Heart left ventricle (tissue), 16 donors: ENCODE measurements around the gene NOSTRIN. TPM values are rescaled to one million over a fixed set of nuclear protein-coding genes. Genes with fewer than 3 reads are reported as not detected.
"Not testable (repeated sequence)": the region's sequence is repeated elsewhere in the genome, so short reads cannot be mapped to it uniquely, and the experiment has no call there.

Source experiments
- ATAC-seq, 4 donors: fragments of 200-7000 bp; cut with Tn5 transposase; one replicate each; pipeline ENCODE4 v1.9.1; 2020 to 2022; ENCODE audit warnings: moderate library complexity in 4 of 4, mild to moderate bottlenecking in 3 of 4, moderate number of reproducible peaks in 1 of 4
- DNase-seq, 5 donors: peaks; one replicate each; pipeline ENCODE4 v3.0.0-alpha.2; 2020
- H3K27ac ChIP-seq, 12 donors: fragments of 200-600 bp; sonication (generic) in 4 of 12; one replicate each; pipeline versions ENCODE4 v1.5.0 to v1.8.0; 2016 to 2022; ENCODE audit warnings: mild to moderate bottlenecking in 2 of 12
- H3K27me3 ChIP-seq, 9 donors: fragments of 200-600 bp; sonication (generic) in 2 of 9; one replicate each; pipeline versions ENCODE4 v1.5.1 to v1.8.0; 2016 to 2022; ENCODE audit warnings: mild to moderate bottlenecking in 3 of 9
- H3K36me3 ChIP-seq, 9 donors: fragments of 200-600 bp; sonication (generic) in 2 of 9; one replicate each; pipeline versions ENCODE4 v1.5.0 to v1.8.0; 2018 to 2022; ENCODE audit warnings: mild to moderate bottlenecking in 2 of 9
- H3K4me1 ChIP-seq, 12 donors: fragments of 200-600 bp; sonication (generic) in 4 of 12; one replicate each; pipeline versions ENCODE4 v1.5.0 to v1.8.0; 2016 to 2022; ENCODE audit warnings: mild to moderate bottlenecking in 3 of 12
- H3K4me3 ChIP-seq, 12 donors: fragments of 200-600 bp; sonication (generic) in 4 of 12; one replicate each; pipeline versions ENCODE4 v1.5.0 to v1.8.0; 2017 to 2022; ENCODE audit warnings: mild to moderate bottlenecking in 9 of 12, moderate library complexity in 4 of 12
- H3K9me3 ChIP-seq, 12 donors: fragments of 200-600 bp; sonication (generic) in 4 of 12; one replicate each; pipeline versions ENCODE4 v1.5.0 to v1.8.0; 2016 to 2022; ENCODE audit warnings: mild to moderate bottlenecking in 1 of 12
- CTCF ChIP-seq, 12 donors: fragments of 200-600 bp; sonication (generic) in 4 of 12; IDR thresholded peaks; one replicate each; pipeline versions ENCODE4 v1.5.0 to v1.8.0; 2018 to 2022; ENCODE audit warnings: antibody characterized with exemption in 12 of 12, mild to moderate bottlenecking in 5 of 12
- POLR2A ChIP-seq, 2 donors: fragments of 450-650 bp; IDR thresholded peaks; one replicate each; pipeline ENCODE4 v1.6.1; 2017; ENCODE audit warnings: antibody characterized with exemption in 2 of 2, mild to moderate bottlenecking in 2 of 2, moderate library complexity in 2 of 2
- WGBS, 4 donors: extraction: QIAGEN DNeasy Blood & Tissue Kit in 2 of 4; methylation state at CpG; one replicate each; pipeline versions ENCODE4 v1.1.5 to v1.1.7; 2013 to 2018; 5-methylcytosine and 5-hydroxymethylcytosine counted together
- intact Hi-C, 10 donors: fragments of 100-400 bp; cut with DNase I; formaldehyde crosslinking; loops; one replicate each; pipeline versions ENCODE4 v1.11.1 to v1.14.2; 2022
- polyA plus RNA-seq, 2 donors: library from polyadenylated mRNA; stranded (reverse); fragments of 200-250 nt; gene quantifications; one replicate each; pipeline ENCODE4 v1.2.3, GENCODE V29; 2013
- total RNA-seq, 9 donors: library from RNA; depleted of rRNA in 2 of 9; stranded (reverse); fragments of >200 nt in 2 of 9; fragmentation: NEBNext Ultra II Directional in 3 of 9; extraction: Animal tissue kit (Norgen Biotek cat#: 25700) in 3 of 9; gene quantifications; one replicate each; pipeline versions ENCODE4 v1.1.0 to v1.2.4, GENCODE V29; 2016 to 2023
- donor health status: ischemic (EF 13 %, LVEDD 7.1; RV severe dilation, severe dysfunction).
- donor health status: healthy with polysubstance abuse.
- donor health status: DM: no; HTN: yes; CAD: no.
- donor health status: DM: no; HTN: no; CAD: no.
- donor health status: ischemic (EF 25% LVEDD 6.9; RV normal size, moderate dysfunction).
- donor health status: ischemic (EF 25% LVEDD 5.7; RV mildly dilated, moderate dysfunction).
- donor health status: healthy.
- donor health status: DM: yes; HTN: yes; CAD: no.
- donor health status: ischemic (EF 35%, LVEDD 5.7; RV mildly dilated, moderate dysfunction).
- donor health status: nonischemic (EF 11% LVEDD 7.7; RV severe dilation, severe dysfunction).
- donor health status: DM: yes; HTN: yes; CAD: no.
- donor health status: PGD.
- donor health status: ischemic (EF 29% LVEDD 5.4; RV normal size, mild dysfunction).
- donor health status: nonischemic (EF 23%, LVEDD 6.1; RV moderate dilation, normal function).

The NOSTRIN gene
- total and polyA plus RNA-seq, 11 donors = 8.2 to 19.1 (median 10.1) TPM

GRCh38 chr2:168790226-168790902, 12.1 kb upstream of the NOSTRIN start:
- no peaks in the 10 kb centered on the region for H3K9me3 ChIP-seq
- no peak overlapping the region for H3K4me3 ChIP-seq
- peak overlapping the region in 3 of 12 donors; percentile 3 to 26 (median 10) for H3K27ac ChIP-seq
- WGBS, 4 donors = 70 to 84% (median 72%) methylated on average over 5 of the region's 5 CpGs
- H3K36me3 ChIP-seq = no peaks in the 10 kb centered on the region
- TF ChIP-seq CTCF (IDR thresholded peaks at IDR 0.05) (no peak), POLR2A (IDR thresholded peaks at IDR 0.05) (no peak)
- DNase-seq (no peak), ATAC-seq (peak in 3 of 4 donors; percentile 64 to 93 (median 66))
- intact Hi-C loops = no loop called here
- H3K4me1 ChIP-seq = no peaks in the 10 kb centered on the region
- no peaks in the 10 kb centered on the region for H3K27me3 ChIP-seq

- DNase-seq, H3K36me3 ChIP-seq, ATAC-seq, H3K27me3 ChIP-seq, H3K4me3 ChIP-seq, H3K4me1 ChIP-seq, intact Hi-C loops, H3K9me3 ChIP-seq: not testable (repeated sequence)
- H3K27ac ChIP-seq = peak overlapping the region in 1 of 12 donors; percentile 17
- 64 to 83% (median 79%) methylated on average over 2 of the region's 2 CpGs for WGBS, 4 donors
Observed at GRCh38 chr2:168791140-168791539, 11.3 kb upstream of the NOSTRIN start.

- no peak overlapping the region for H3K27ac ChIP-seq
- no peak overlapping the region for H3K4me3 ChIP-seq
- H3K27me3 ChIP-seq = no peaks in the 10 kb centered on the region
- H3K36me3 ChIP-seq = no peaks in the 10 kb centered on the region
- H3K9me3 ChIP-seq = no peaks in the 10 kb centered on the region
- WGBS, 4 donors = 24 to 52% (median 40%) methylated on average over 2 of the region's 2 CpGs
- TF ChIP-seq CTCF (IDR thresholded peaks at IDR 0.05) (no peak), POLR2A (IDR thresholded peaks at IDR 0.05) (no peak)
- DNase-seq = no peak
- H3K4me1 ChIP-seq = peaks cover 0 to 30% (median 18%) of the 10 kb centered on the region in 12 donors
- intact Hi-C loops = no loop called here
- ATAC-seq = no peak
Observed at GRCh38 chr2:168793596-168793995, 8.8 kb upstream of the NOSTRIN start.

GRCh38 chr2:168794968-168795367, 7.5 kb upstream of the NOSTRIN start:
- no peak overlapping the region for H3K4me3 ChIP-seq
- no peaks in the 10 kb centered on the region for H3K9me3 ChIP-seq
- H3K36me3 ChIP-seq = no peaks in the 10 kb centered on the region
- DNase-seq (no peak), ATAC-seq (no peak)
- no peak for TF ChIP-seq CTCF (IDR thresholded peaks at IDR 0.05)
- TF ChIP-seq POLR2A (IDR thresholded peaks at IDR 0.05) = no peak
- intact Hi-C loops = no loop called here
- peaks cover 0 to 38% (median 27%) of the 10 kb centered on the region in 12 donors for H3K4me1 ChIP-seq
- H3K27me3 ChIP-seq = no peaks in the 10 kb centered on the region
- no peak overlapping the region for H3K27ac ChIP-seq
- WGBS, 4 donors = 85 to 97% (median 88%) methylated on average over 1 of the region's 1 CpG
